Dendritic cell treated with granulocyte-macrophage colony-stimulating factor and Interleukin-4, amounts not matched to agents 40 ng/mL and 50 ng/mL, for 4 days (primary cell): Measurements from ENCODE around the gene PRR29.
"Not testable (repeated sequence)": the region's sequence is repeated elsewhere in the genome, so short reads cannot be mapped to it uniquely, and the experiment has no call there.

ENCODE experiments used
- H3K27ac Mint-ChIP-seq: one replicate; pipeline ENCODE4 v1.8.0; 2022; ENCODE audit warnings: mild to moderate bottlenecking, mixed read lengths
- H3K27me3 Mint-ChIP-seq: one replicate; pipeline ENCODE4 v1.8.0; 2022; ENCODE audit warnings: mild to moderate bottlenecking, mixed read lengths
- H3K36me3 Mint-ChIP-seq: one replicate; pipeline ENCODE4 v1.8.0; 2022; ENCODE audit warnings: low read depth, mixed read lengths
- H3K4me1 Mint-ChIP-seq: one replicate; pipeline ENCODE4 v1.8.0; 2022; ENCODE audit warnings: low read depth, mixed read lengths
- H3K4me3 Mint-ChIP-seq: one replicate; pipeline ENCODE4 v1.8.0; 2022; ENCODE audit warnings: mild to moderate bottlenecking, moderate library complexity, mixed read lengths
- H3K9me3 Mint-ChIP-seq: one replicate; pipeline ENCODE4 v1.8.0; 2022; ENCODE audit warnings: mixed read lengths
- intact Hi-C: fragments of 100-400 bp; cut with micrococcal nuclease; formaldehyde crosslinking; loops from one replicate; pipeline ENCODE4 v1.15.0; 2022

The PRR29 gene

GRCh38 chr17:63963123-63963522 lies 35.0 kb upstream of the PRR29 start:
- peaks cover 3% of the 10 kb centered on the region for H3K27me3 Mint-ChIP-seq
- no peaks in the 10 kb centered on the region for H3K9me3 Mint-ChIP-seq
- intact Hi-C loops: no loop called here
- no peak overlapping the region for H3K4me3 Mint-ChIP-seq
- H3K36me3 Mint-ChIP-seq: no peaks in the 10 kb centered on the region
- peaks cover 14% of the 10 kb centered on the region for H3K4me1 Mint-ChIP-seq
- no peak overlapping the region for H3K27ac Mint-ChIP-seq

- Mint-ChIP-seq H3K4me1 (peaks cover 6% of the 10 kb centered on the region), H3K36me3 (no peaks in the 10 kb centered on the region), H3K27me3 (peaks cover 6% of the 10 kb centered on the region), H3K9me3 (no peaks in the 10 kb centered on the region), H3K4me3 (no peak overlapping the region), H3K27ac (no peak overlapping the region)
- intact Hi-C loops: no loop called here
Observed at GRCh38 chr17:63966646-63967264, 31.4 kb upstream of the PRR29 start.

DNA sequence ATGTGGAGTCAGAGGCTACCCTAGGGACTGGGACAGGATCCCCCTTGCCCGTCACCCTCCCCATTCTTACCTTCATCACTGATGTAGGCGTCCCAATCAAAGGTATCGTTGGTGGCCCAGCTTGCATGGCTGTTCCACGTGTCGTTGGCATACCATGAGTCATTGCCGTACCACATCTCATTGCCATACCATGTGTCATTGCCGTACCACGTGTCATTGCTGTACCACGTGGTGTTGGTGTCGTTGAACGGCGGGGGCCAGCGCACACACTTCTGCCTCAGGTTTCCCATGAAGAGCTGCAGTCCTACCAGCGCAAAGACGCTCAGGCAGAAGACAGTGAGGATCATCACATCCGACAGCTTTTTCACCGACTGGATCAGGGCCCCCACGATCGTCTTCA lies 30.2 kb upstream of the PRR29 start:
- peaks cover 6% of the 10 kb centered on the region for H3K27me3 Mint-ChIP-seq
- no peak overlapping the region for H3K4me3 Mint-ChIP-seq
- H3K9me3 Mint-ChIP-seq: no peaks in the 10 kb centered on the region
- H3K4me1 Mint-ChIP-seq: peaks cover 5% of the 10 kb centered on the region
- H3K36me3 Mint-ChIP-seq: no peaks in the 10 kb centered on the region
- intact Hi-C loops: no loop called here
- no peak overlapping the region for H3K27ac Mint-ChIP-seq

DNA sequence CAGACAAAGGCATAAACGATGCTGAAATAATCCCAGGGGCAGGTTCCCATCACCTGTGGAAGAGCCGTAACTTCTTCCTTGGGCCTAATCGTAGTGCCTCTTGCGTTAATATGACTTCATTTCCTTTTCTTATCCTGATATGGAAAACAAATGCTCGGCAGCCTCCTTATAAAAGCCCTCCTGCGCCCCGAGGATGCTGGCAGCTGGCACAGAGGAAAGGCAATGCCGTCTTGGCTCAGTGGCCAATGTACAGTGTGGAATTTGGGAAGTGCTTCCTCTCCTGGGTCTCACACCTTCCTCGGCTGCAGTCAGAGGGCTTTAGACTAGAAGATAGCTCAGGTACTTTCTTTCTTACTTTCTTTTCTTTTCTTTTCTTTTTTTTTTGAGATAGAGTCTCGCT lies 28.9 kb upstream of the PRR29 start:
- peaks cover 7% of the 10 kb centered on the region for H3K4me1 Mint-ChIP-seq
- no peaks in the 10 kb centered on the region for H3K9me3 Mint-ChIP-seq
- H3K27ac Mint-ChIP-seq: no peak overlapping the region
- peaks cover 7% of the 10 kb centered on the region for H3K27me3 Mint-ChIP-seq
- H3K4me3 Mint-ChIP-seq: no peak overlapping the region
- intact Hi-C loops: no loop called here
- no peaks in the 10 kb centered on the region for H3K36me3 Mint-ChIP-seq

DNA sequence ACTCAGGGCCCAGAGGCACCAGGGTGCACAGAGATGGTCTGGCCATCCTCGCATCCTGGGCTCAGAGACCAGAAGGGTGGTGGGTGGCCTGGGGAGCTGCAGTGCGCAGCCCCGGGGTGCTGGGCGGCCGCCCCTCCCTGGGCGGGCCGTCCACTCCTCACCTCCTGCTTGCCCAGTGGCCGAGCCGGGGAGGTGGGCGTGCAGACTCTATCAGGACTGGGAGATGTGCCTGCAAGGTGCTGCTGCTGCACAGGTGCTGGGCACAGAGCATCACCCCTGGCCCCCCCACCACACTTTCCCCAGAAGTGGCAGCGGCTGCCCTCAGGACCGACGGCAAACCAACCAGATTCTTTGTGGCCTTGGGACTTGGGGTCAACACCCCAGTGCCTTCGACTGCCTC lies 25.4 kb upstream of the PRR29 start, which contains the start of gene SCN4A:
Gene SCN4A, minus strand, starts transcription at position 123 of the 400 bp plus-strand sequence. Its CDS starts 77 bp downstream, at position 46.
- no peak within 1 kb of the TSS for H3K4me3 Mint-ChIP-seq
- no peaks in the 10 kb centered on the region for H3K9me3 Mint-ChIP-seq
- H3K4me1 Mint-ChIP-seq: peaks cover 14% of the 10 kb centered on the region
- H3K36me3 Mint-ChIP-seq: no peaks in the 10 kb centered on the region
- H3K27me3 Mint-ChIP-seq: peaks cover 23% of the 10 kb centered on the region
- no peak within 1 kb of the TSS for H3K27ac Mint-ChIP-seq
- intact Hi-C loops: no loop called here

GRCh38 chr17:63973247-63973646 lies 24.9 kb upstream of the PRR29 start:
- H3K27me3 Mint-ChIP-seq: peaks cover 20% of the 10 kb centered on the region
- no peaks in the 10 kb centered on the region for H3K36me3 Mint-ChIP-seq
- H3K9me3 Mint-ChIP-seq: no peaks in the 10 kb centered on the region
- no peak overlapping the region for H3K27ac Mint-ChIP-seq
- peaks cover 11% of the 10 kb centered on the region for H3K4me1 Mint-ChIP-seq
- H3K4me3 Mint-ChIP-seq: no peak overlapping the region
- intact Hi-C loops: no loop called here

DNA sequence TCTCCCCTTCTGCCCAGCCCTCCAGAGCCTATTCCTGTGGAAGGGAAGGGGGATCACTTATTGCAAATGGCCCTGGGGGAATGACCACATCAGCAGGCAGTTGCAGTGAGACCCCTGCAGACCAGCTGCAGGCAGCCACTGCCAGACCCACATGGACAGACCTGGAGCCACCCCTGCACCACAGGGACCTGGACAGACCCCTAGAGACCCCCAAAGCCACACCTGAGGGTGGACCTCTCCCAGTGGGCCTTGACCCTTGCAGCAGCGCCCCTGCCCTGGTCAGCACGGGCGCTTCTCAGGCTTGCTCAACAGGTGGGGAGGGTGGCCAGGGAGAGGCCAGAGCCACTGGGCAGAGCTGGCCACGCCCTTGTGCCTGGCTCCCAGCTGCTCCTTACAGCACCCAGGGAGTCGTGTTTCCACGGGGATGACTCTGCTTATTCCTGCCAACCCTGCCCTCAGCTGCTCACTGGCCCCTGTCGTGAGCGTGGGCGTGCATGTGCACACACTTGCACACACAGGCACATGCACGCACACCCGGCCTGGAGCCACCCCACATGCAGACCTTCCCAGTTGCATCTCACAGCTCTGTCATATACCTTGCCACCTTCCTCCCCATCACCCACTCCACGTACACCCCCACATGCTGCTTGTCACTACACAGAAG lies 24.1 kb upstream of the PRR29 start:
- peaks cover 18% of the 10 kb centered on the region for H3K27me3 Mint-ChIP-seq
- intact Hi-C loops: no loop called here
- peaks cover 9% of the 10 kb centered on the region for H3K4me1 Mint-ChIP-seq
- no peak overlapping the region for H3K27ac Mint-ChIP-seq
- H3K9me3 Mint-ChIP-seq: no peaks in the 10 kb centered on the region
- H3K36me3 Mint-ChIP-seq: no peaks in the 10 kb centered on the region
- H3K4me3 Mint-ChIP-seq: no peak overlapping the region

DNA sequence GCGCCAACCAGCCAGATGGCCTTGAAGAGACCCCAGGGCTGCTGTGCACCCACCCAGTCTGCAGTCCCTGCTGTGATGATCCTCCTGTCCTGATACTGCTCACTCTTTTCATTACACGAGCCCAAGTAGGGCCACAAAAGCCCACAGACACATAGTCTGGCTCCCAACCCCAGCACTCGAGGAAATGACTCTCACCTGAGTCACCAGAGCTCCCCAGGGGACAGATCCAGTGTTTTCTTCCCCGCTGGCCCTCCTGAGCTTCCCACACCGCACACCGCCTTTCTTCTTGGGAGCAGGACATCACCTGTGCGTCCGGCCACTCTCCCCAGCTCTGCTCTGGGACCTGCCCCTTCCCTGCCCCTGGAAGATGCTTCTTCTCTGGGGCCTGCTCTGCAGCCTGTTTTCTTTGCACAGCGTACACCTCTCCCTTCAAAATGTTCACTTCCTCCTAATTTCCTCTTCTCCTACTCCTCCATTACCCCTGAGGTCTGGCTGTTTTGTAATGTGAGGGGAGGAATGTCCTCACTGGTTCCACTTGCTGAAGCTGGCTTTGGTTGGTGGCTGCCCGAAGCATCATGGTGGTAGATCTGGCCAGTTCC lies 23.5 kb upstream of the PRR29 start:
- Mint-ChIP-seq H3K4me1 (peaks cover 9% of the 10 kb centered on the region), H3K27ac (no peak overlapping the region), H3K36me3 (no peaks in the 10 kb centered on the region), H3K4me3 (no peak overlapping the region), H3K27me3 (peaks cover 18% of the 10 kb centered on the region), H3K9me3 (no peaks in the 10 kb centered on the region)
- intact Hi-C loops: no loop called here

GRCh38 chr17:63975541-63976092 lies 22.5 kb upstream of the PRR29 start:
- Mint-ChIP-seq H3K27me3 (peaks cover 18% of the 10 kb centered on the region), H3K9me3 (no peaks in the 10 kb centered on the region), H3K27ac (no peak overlapping the region), H3K4me1 (peaks cover 9% of the 10 kb centered on the region), H3K4me3 (no peak overlapping the region), H3K36me3 (no peaks in the 10 kb centered on the region)
- intact Hi-C loops: no loop called here

GRCh38 chr17:63976702-63977101 lies 21.4 kb upstream of the PRR29 start:
- no peaks in the 10 kb centered on the region for H3K9me3 Mint-ChIP-seq
- intact Hi-C loops: no loop called here
- H3K36me3 Mint-ChIP-seq: no peaks in the 10 kb centered on the region
- H3K4me1 Mint-ChIP-seq: peaks cover 9% of the 10 kb centered on the region
- H3K27ac Mint-ChIP-seq: no peak overlapping the region
- no peak overlapping the region for H3K4me3 Mint-ChIP-seq
- peaks cover 18% of the 10 kb centered on the region for H3K27me3 Mint-ChIP-seq

GRCh38 chr17:63978272-63979200 lies 19.6 kb upstream of the PRR29 start:
- peaks cover 19% of the 10 kb centered on the region for H3K4me1 Mint-ChIP-seq

DNA sequence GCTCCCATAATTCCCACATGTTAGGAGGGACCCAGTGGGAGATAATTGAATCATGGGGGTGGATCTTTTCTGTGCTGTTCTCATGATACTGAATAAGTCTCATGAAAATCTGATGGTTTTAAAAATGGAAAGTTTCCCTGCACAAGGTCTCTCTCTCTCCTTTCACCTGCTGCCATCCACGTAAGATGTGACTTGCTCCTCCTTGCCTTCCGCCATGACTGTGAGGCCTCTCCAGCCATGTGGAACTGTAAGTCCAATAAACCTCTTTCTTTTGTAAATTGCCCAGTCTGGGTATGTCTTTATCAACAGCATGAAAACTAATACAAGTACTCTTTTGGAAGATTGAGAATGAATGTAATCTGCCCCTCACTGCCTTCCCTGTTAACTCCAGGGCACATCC lies 15.5 kb upstream of the PRR29 start:
- peaks cover 44% of the 10 kb centered on the region for H3K4me1 Mint-ChIP-seq
- H3K27ac Mint-ChIP-seq, H3K36me3 Mint-ChIP-seq, H3K27me3 Mint-ChIP-seq, H3K9me3 Mint-ChIP-seq, H3K4me3 Mint-ChIP-seq, intact Hi-C loops: not testable (repeated sequence)

More at GRCh38 chr17:63978272-63979200, 19.6 kb upstream of the PRR29 start:
- H3K4me3 Mint-ChIP-seq: no peak overlapping the region
- H3K36me3 Mint-ChIP-seq: no peaks in the 10 kb centered on the region
- peaks cover 18% of the 10 kb centered on the region for H3K27me3 Mint-ChIP-seq
- H3K9me3 Mint-ChIP-seq: no peaks in the 10 kb centered on the region
- intact Hi-C loops: no loop called here
- H3K27ac Mint-ChIP-seq: no peak overlapping the region

- peaks cover 6% of the 10 kb centered on the region for H3K27me3 Mint-ChIP-seq
- no peak overlapping the region for H3K27ac Mint-ChIP-seq
- intact Hi-C loops: no loop called here
- no peak overlapping the region for H3K4me3 Mint-ChIP-seq
- H3K9me3 Mint-ChIP-seq: no peaks in the 10 kb centered on the region
- no peaks in the 10 kb centered on the region for H3K36me3 Mint-ChIP-seq
- peaks cover 44% of the 10 kb centered on the region for H3K4me1 Mint-ChIP-seq
Observed at GRCh38 chr17:63983320-63983719, 14.8 kb upstream of the PRR29 start.
